K562 (cell line): Measurements from ENCODE around the gene CLCA2.

Experiments
- TAF1 ChIP-seq: IDR thresholded peaks from 2 replicates; pipeline ENCODE4 v1.6.1; 2011; ENCODE audit warnings: mild to moderate bottlenecking, low read length, moderate library complexity; ENCODE audit not compliant: insufficient read depth, control insufficient read depth, severe bottlenecking; ENCODE audit errors: extremely low read depth
- USF1 ChIP-seq: sonication (generic); formaldehyde crosslinking; IDR thresholded peaks from 2 replicates; pipeline ENCODE4 v1.9.0; 2022; ENCODE audit warnings: mild to moderate bottlenecking, missing genetic modification reagents

GRCh38 chr1:86470859-86471258 is 46.9 kb downstream of the CLCA2 start:
- no peak for TF ChIP-seq TAF1
- no peak for TF ChIP-seq USF1 (CRISPR knock-in tag)
